Heart left ventricle (tissue), 13 donors: Measurements from ENCODE around the gene ARHGEF28.

Source experiments
- CTCF ChIP-seq, 12 donors: fragments of 200-600 bp; sonication (generic) in 4 of 12; IDR thresholded peaks; one replicate each; pipeline versions ENCODE4 v1.5.0 to v1.8.0; 2018 to 2022; ENCODE audit warnings: antibody characterized with exemption in 12 of 12, mild to moderate bottlenecking in 5 of 12
- POLR2A ChIP-seq, 2 donors: fragments of 450-650 bp; IDR thresholded peaks; one replicate each; pipeline ENCODE4 v1.6.1; 2017; ENCODE audit warnings: antibody characterized with exemption in 2 of 2, mild to moderate bottlenecking in 2 of 2, moderate library complexity in 2 of 2
- donor health status: ischemic (EF 13 %, LVEDD 7.1; RV severe dilation, severe dysfunction).
- donor health status: DM: no; HTN: yes; CAD: no.
- donor health status: DM: no; HTN: no; CAD: no.
- donor health status: ischemic (EF 25% LVEDD 6.9; RV normal size, moderate dysfunction).
- donor health status: ischemic (EF 25% LVEDD 5.7; RV mildly dilated, moderate dysfunction).
- donor health status: ischemic (EF 35%, LVEDD 5.7; RV mildly dilated, moderate dysfunction).
- donor health status: nonischemic (EF 11% LVEDD 7.7; RV severe dilation, severe dysfunction).
- donor health status: DM: yes; HTN: yes; CAD: no.
- donor health status: PGD.
- donor health status: ischemic (EF 29% LVEDD 5.4; RV normal size, mild dysfunction).
- donor health status: nonischemic (EF 23%, LVEDD 6.1; RV moderate dilation, normal function).

GRCh38 chr5:73917433-73917832 is 291.4 kb downstream of the ARHGEF28 start:
- TF ChIP-seq CTCF (IDR thresholded peaks at IDR 0.05): no peak
- TF ChIP-seq POLR2A (IDR thresholded peaks at IDR 0.05): no peak
